HG03280 (cell line): Measurements from ENCODE around the gene CPSF4L.
A peak's percentile ranks its signal among the peaks of the same experiment; 100 is the strongest.
"Not testable (repeated sequence)": the region's sequence is repeated elsewhere in the genome, so short reads cannot be mapped to it uniquely, and the experiment has no call there.

Experiments used
- ATAC-seq: cut with Tn5 transposase; IDR thresholded peaks from one replicate; pipeline ENCODE4 v1.9.1; 2021; ENCODE audit warnings: mild to moderate bottlenecking, moderate library complexity; ENCODE audit not compliant: unreplicated experiment

The CPSF4L gene

GRCh38 chr17:73261617-73261951 is at the start of gene CPSF4L:
CPSF4L (minus strand) TSS chr17:73261880; CDS start chr17:73261818, 62 bp downstream.
- no peak for ATAC-seq

DNA sequence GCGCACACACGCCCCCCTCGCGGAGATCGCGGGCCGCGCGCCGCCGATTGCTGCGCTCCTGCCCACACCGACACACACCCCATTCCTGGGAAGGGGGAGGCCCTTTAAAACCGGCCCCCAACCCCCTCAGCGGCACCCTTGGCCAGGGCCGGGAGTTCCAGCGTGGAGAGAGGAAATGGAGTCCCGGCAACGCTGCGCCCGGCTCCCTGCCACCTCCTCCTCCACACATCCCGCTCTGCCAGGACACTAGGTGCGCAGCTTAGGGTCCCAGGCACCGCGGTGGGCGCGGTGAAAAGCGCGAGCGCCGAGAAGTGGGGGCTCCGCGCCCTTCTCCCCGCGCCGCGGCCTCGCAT is 49.7 kb upstream of the CPSF4L start:
- peak; percentile 9 for ATAC-seq

DNA sequence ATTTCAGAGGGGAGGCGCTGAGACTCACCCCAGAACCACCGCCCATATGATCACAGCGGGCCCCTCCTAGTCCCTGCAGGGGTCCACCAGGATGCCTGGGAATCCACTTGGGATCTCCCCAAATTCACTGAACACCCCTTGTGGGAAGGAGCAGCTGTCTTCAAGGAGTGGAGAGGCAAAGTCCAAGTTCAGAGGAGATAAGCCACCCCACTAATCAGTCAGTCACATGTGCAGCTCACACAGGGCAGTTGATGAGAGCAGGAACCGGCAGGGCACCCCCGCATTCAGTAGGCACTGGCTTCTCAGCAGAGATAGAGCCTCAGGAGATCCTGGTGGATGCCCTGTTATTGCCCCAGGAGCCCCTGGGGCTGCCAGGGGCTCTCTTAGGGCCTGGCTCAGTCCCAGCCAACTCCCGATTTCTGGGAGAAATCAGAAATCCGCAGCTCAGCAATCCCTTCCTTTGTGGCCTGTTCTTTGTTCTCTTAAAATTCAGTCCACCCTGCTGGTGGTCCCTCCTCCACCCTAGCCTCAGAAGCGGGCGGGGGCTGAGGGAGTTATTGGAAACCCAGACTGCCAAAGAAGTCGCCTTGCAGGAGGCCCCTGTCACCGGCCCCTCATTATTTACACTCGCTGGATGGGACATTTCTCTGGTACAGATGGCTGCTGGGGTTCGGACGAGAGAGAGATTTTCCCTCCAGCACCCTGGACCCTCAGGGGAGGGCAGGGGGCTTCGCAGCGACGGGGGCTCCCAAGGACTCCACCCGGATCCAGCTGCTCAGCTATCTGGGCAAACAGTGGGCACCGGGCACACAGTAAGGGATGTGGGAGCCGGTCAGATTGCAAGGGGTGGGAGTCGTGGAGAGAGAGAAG is 48.3 kb upstream of the CPSF4L start:
- ATAC-seq: no peak

GRCh38 chr17:73308959-73309358 is 47.3 kb upstream of the CPSF4L start:
- ATAC-seq: not testable (repeated sequence)

DNA sequence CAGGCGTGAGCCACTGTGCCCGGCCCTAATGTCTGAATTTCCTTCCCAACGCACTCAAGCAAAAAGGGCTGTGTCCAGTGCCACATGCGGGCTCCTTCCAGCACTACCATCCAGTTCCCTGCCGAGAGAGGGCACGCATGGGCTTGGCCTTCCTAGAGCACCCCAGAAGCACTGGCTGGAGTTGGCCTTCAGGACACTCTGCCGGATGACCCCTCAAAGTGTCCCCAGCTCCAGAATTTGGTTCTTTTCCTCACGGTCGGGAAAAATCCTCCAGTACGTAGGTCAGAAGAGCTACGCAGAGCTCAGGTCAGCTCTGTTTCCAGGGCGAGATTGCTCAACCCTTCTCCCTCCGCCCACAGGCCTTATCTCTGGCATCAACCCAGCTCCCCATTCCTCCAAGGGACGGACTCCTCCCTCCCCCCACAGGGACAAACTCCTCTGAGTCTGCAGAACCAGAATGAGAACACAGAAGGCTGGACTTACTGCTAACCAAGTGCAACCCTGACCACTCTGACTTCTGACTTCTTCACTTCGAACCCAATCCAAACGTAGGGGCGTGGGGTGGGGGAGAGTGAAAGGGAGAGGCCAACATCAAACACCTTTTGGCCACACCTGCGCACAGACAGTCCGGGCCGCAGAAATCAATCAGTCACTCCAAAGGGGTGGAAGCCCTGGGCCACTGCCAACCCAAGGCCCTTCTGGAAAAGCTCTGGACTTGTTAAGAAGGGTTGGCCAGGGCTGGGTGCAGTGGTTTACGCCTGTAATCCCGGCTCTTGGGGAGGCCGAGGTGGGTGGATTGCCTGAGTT is 46.5 kb upstream of the CPSF4L start:
- no peak for ATAC-seq

- no peak for ATAC-seq
Observed at GRCh38 chr17:73307130-73307529, 45.5 kb upstream of the CPSF4L start.

DNA sequence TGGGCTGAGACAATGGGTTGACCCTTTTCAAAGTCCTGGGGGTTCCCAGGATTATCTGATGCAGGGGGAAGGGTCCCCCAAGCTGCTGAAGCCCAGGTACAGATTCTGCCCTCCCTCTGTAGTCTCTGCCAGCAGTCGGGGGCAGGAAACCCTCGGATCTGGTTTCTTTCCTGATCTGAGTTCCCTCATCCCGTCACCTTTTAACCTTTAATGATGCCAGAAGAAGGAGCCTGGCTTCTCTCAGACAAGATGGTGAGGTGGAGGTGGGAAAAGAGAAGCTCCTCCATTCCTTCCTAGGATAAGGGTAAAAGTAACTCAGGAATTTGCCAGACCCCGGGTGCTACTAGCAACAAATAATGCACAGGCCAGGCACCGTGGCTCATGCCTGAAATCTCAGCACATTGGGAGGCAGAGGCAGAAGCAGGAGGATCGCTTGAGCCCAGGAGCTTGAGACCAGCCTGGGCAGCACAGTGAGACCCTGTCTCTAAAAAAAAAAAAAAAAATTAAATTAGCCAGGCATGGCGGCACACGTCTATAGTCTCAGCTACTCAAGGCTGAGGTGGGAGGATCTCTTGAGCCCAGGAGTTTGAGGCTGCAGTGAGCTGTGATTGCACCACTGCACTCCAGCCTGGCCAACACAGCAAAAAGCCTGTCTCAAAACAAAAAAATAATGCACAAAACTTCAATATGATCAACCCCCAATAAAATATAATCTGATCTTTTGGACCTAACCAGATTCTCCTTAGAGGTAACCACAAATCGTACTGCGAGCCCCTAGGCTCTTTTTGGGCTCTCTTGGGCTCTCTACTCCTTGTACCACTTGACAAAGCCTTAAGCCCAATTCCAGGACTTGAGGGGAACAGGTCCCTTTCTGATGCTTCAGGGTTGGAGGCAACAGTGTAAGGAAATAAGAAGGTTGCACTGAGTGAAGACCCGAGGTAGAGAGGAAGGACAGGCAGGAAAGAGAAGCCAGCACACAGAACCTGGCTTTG is 44.5 kb upstream of the CPSF4L start:
- no peak for ATAC-seq

DNA sequence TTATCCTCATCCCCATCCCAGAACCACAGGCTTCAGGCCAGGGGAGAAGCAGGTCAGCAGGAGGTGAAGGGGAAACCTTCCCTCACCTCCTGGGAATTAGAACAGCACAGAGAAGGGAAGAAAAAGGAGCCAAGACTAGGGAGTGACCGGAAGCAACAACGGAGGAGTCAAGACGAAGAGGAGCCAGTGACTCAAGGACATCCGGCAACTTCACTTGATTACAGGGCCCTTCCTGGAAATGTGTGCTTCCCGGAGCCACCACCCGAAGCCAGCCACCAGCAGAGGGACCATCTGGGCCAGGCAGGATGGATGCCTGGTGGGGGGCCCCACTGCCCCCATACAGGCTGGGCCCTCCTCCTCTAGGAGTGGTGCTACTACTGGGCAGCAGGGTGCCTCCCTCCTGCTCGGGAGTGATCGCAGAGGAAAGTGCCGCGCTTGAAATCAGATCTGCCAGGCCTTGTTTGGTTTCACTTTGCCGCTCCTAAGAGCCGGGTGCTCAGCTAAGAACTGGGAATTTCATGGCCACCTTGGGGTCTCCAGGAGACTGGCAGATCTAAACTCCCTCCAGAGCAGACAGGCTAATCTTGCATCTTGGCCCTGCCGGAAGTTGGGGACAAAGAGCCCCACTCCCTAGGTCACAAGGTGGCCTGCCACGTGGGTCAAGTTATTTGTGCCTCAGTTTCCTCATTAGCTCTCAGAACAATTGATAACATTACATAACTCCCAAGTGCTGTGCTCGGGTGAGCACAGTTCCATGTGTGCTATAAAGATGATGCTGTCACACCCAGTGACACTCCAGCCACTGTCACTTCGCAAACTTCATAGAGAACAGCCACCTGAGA is 43.5 kb upstream of the CPSF4L start:
- ATAC-seq: no peak

DNA sequence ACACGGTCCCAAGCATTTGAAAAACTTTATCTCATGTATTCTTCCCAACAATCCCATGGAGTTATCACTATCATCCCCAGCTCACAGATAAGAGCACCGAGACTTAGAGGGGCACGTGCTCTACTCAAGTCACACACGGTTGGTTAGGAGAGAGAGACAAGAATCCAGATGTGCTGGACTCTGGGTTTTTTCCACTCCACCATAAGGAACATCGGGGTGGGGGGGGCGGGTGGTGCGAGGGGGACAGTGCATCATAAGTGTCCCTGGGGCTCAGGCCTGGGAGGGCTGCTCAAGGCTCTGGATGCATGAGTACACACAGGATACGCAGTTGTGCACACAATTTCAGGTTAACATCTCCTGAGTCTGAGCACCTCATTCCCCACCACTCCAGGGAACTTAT is 42.8 kb upstream of the CPSF4L start:
- ATAC-seq: no peak

GRCh38 chr17:73302189-73302588 is 40.5 kb upstream of the CPSF4L start:
- no peak for ATAC-seq

GRCh38 chr17:73301369-73301768 is 39.7 kb upstream of the CPSF4L start:
- no peak for ATAC-seq

DNA sequence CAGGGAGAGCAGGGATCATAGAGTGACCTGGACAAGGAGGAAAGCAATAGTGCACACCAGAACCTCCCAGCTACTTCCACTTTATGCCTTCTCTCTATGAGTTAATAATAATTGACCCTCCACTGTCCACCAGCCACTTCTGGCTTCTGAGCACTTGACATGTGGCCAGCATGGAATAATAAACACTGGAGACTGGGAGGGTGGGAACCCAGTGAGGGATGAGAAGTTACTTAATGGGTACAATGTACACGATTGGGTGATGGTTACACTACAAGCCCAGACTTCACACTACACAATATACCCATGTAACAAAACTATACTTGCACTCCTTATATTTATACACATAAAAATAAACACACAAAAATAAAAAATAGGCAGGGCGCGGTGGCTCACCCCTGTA is 38.7 kb upstream of the CPSF4L start:
- ATAC-seq: no peak

- ATAC-seq: peak; percentile 80
Observed at GRCh38 chr17:73297934-73298861, 36.5 kb upstream of the CPSF4L start.

DNA sequence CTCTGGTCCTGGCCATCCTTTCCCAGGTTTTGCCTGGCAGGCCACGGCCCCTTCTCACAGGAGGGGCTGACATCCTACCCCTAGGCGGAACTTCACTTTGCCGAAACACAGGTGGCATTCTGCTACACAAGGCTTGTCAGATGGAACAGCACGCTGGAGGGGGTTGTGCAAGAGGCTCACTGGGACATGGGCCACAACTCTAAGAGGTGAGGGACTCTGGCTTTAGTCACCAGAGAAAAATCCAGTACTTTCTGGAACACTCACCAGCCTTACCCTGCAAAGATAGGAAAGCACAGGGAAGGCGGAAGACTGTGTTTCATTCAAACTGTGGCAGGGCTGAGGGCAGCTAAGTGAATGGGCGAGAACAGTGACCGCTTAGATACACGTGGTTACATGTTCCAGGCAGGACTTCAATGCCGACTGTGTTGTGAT is 31.8 kb upstream of the CPSF4L start:
- no peak for ATAC-seq

DNA sequence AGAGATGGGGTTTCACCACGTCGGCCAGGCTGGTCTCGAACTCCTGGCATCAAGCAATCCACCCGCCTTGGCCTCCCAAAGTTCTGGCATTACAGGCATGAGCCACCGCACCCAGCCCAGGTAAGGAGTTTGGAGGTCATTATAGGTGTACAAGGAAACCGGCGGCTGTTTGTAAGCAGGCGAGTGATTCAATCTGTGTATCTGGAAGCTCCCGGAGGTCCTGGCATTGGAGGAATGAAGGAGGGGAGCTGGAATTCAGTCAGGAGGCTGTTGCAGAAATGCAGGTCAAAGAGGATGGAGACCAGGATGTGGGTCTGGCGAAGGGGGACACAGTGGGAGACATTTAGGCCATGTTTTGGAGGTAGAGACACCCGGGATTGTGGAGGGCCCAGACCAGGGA is 31.4 kb upstream of the CPSF4L start:
- no peak for ATAC-seq

GRCh38 chr17:73292031-73292531 is 30.4 kb upstream of the CPSF4L start:
- no peak for ATAC-seq

- ATAC-seq: peak; percentile 63
Observed at GRCh38 chr17:73291260-73291801, 29.7 kb upstream of the CPSF4L start.
